HG03565 (cell line): ENCODE results near the gene MLLT10.
"Not testable (repeated sequence)": the region's sequence is repeated elsewhere in the genome, so short reads cannot be mapped to it uniquely, and the experiment has no call there.

Experiments used
- ATAC-seq: cut with Tn5 transposase; IDR thresholded peaks from one replicate; pipeline ENCODE4 v1.9.1; 2021; ENCODE audit warnings: mild to moderate bottlenecking, moderate library complexity; ENCODE audit not compliant: unreplicated experiment

MLLT10 gene

DNA sequence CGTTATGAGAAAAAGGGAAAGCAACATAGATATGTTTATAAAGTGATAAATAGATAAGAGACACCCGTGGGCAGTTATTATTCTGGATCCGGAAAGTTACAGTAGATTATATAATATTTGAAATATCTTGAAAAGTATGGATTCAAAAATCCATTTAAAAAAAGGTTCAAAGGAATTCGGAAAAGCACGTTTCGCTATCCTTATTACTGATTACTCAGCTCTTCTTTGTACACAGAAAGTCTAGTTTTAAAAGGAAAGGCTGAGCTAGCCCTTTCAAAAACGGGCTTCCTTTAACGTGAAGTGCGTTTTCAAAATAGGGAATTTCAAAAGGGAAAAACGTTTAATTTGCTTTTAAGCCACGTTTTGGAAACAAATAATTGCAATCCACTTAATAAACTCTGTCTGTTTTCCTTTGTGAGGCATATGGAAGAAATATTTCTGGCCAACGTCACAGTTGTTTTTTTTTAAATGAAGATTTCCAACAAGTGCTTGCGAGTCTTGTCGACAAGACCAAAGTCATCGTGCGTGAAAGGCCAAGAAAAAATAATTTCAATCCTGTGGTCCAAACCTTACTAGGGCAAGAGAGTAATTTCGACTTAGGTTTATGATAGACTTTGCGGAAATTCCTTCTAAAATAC is 6.3 kb upstream of the MLLT10 start:
- ATAC-seq = no peak

DNA sequence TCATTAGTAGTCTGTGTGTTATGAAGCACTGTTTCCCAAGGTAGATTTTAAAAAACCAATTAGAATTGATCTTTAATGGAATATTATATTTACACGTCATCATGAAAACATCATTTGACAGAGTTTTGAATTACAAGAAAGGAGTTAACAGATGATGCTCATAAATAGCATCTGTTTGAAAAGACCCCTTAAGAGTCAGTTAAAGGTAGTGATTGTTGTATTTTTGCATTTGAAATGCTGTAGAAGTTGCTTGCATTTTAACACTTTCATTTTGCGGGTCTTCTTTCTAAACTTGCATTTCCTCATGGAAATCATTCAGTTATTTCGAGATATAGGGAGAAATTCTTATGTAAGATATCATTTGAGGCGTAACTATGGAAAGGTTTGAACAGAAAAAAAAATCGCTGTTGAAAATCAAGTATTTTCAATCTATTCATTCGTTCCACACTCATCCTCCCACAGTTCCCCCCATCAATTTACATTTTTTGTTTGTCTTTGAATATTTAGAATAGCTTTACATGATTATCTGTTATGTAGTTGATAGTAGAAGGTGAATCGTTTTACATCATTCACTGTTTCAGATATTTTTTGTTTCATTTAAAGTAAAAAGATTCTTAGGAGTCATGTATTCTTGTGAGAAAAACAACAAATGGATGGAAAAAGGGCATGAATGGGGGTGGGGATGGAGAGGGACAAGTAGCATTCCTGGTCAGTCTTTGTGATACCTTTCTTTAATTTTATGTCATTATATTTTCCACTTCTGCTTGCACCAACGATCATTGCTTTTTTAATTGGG is 5.6 kb upstream of the MLLT10 start:
- no peak for ATAC-seq

DNA sequence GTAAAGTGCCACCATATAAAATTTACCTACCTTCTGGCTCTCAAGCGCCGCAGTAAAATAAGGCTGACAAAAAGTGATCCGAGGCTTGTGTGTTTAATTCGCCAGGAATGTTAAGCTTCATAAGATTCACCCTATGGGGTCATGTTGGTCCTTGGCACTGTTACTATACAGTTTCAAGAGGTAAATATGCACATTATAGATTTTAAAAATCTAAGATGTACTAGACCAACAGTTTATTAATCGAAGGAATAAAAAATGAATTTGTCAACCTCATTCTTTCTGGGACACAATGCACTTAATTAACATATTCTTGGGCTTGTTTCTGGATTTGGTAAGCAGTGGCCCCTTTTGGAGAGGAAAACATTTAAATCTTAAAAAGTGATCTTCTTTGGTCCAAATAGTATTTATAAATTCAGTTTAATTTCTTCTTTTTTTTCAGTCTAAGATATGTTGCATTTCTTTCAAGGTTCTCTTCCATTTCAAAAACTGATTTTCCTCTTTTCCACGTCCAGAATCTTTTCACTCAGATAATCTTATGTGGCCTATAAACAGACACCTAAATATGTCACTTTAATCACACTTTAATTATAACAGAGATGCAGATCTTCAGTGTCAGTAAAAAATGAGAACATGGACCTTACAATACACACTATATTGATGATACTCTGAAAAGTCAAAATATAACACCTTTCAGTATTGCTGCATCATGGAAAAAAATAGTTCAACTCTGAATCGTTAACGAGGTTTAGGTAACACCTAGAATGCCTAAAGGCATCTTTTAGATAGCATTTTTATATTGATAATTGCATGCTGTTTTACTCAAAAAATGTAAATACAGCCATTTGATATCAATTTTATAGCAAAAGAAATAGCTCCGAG is 4.8 kb upstream of the MLLT10 start:
- ATAC-seq = no peak

DNA sequence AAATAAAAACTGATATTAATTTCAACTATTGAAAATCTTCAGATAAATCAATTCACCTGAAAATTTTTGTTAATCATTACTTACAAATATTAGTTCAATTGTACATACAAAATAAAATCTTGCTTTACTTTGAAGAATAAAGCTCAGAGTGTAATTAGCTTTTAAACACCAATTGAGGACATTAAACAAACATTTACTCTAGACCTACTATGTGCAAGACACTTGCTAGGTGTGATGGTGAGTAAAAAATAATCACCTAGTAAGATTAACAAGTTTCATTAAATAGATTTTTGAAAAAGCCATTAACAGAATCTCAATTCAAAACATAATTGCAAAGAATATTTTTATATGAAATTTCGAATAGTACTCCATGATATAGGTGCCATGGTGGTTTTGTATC is 3.9 kb upstream of the MLLT10 start:
- ATAC-seq = no peak

DNA sequence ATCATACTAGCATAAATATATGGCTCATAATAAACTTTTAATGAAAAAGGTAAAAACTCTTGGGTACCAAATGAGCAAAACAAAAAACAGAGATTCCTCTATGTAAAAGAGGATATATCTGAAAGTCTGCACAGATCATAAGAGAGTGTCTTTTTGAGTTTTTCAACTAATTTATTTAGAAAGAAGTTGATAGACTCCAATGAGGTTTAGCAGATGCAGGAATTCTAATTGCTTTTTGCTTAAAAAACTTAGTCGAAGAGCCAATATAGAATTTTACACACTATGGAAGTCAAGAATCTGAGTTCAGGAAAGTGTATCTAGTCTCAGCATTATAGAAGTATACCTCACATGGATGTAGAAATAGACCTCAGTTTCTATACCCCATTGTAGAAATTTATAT is 3.4 kb upstream of the MLLT10 start:
- no peak for ATAC-seq

DNA sequence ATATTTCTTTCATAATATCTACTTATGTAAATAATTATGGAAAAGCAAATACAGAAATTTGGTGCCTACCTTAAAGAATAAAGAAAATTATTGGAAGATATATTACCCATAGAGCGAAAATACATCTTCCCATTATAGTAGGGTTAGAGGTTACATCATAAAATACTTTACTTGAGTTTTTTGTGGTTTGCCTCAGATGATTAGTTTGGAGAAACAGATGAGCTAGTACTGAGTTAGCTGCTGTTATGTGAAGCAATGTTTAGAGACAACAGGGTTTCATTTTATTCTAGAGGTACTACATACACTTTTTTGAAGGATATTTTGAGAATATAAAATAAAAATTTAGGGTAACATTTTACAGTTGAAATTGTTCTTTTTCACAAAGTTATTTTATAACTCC is 2.9 kb upstream of the MLLT10 start:
- no peak for ATAC-seq

DNA sequence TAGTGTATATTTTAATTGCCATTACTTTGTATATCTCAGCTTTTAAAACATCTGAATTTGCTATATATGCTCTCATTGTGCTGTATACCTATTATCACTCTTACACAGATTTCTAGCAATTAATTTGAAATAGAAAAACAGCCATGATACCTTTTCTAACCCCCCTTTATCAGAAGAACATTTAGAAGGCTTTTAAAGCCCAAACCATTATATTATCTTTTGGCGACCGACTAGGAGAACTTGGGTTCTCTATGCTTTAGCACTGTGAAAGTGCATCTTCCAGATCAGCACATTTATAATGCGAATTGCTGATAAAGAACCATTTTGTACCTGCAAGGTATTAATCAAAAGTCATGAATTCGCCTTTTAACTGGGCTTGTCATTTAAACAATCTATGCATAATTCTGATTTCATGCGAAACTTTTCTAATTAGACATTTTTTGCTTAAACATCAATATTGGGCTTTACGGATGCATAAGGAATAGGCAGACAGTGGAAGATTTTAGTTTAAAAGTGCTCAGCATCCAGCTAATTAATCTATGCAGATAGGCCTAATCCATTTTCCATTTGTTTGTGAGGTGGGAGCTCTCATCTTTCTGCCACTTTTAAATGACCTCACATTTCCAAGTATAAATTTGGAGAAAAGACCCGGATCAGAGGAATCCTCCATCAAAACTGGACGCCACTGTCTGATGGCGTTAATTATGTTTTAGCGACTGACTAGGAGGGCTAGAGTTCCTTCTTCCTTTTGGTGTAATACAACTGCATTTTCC is 1.2 kb upstream of the MLLT10 start:
- no peak for ATAC-seq

DNA sequence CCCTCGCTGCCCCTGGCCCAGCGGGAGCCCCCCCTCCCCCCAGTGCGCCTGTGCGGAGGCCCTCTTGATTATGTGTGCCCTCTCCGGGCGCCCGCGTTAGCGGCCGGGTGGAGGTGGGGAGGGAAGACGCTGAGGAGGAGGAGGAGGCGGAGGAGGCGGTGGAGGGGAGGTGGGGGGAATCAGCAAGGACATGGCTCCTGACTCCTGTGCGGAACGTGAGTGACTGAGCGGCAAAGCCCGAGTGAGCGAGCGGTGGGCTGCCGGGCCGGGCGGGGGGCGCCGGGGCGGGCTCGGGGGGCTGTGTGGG is 201 bp downstream of the MLLT10 start:
- ATAC-seq = no peak

DNA sequence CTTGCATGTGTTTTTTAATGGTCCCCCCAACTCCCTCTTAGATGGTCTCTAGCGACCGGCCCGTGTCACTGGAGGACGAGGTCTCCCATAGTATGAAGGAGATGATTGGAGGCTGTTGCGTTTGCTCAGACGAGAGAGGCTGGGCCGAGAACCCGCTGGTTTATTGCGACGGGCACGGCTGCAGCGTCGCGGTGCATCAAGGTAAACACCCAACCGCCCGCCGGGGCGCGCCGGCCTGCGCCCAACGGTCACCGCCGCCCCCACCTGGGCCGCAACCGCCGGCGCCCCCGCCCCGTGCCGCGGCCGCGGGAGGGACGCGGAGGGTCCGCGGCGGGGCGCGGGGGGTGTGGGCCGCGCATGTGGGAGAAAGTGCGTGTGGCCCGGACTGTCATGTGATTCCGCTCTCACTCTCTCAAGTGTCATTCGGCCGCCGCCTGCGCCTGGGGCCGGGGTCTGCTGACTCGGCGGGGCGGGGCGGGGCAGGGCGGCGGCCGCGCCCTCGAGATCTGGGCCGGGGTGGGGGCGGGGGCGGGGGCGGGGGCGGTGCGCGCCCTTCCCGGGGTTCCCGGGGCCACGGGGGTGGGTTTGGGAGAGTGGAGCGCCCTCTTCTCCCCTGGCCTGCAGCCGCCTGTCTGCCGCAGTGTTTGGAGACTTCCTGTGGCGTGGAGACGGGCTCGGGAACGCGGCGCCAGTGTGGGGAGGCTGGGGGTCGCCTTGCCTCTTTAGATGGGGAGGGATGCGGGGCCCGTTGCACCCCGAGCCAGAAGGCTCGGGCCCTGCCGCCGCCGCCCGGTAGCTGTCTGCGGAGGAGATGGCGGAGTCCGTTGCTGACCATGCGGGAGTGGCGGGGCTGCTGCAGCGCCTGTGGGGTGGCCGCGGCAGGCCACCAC is 817 bp downstream of the MLLT10 start:
- no peak for ATAC-seq

DNA sequence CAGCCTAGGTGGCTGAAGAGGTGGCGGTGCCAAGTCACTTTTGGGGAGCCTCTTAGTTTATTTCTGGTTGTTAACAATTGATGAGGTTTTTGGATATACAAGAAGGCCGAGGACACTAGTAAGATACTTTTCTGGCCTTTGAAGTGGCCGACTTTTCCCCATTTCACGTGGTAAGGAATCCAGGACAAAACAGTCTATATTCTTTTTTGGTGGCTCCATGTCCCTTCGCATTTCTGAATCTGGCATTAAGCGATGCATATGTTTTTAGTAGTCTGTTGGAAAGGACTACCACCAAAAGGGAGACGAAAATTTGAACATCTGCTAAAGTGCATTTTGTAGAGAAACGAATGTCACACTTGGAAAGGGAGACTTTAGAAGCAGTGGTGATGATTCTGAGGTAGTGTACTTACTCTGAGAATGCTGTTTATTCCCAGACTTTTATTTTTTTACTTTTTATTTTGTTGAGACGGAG is 1.5 kb downstream of the MLLT10 start:
- no peak for ATAC-seq

DNA sequence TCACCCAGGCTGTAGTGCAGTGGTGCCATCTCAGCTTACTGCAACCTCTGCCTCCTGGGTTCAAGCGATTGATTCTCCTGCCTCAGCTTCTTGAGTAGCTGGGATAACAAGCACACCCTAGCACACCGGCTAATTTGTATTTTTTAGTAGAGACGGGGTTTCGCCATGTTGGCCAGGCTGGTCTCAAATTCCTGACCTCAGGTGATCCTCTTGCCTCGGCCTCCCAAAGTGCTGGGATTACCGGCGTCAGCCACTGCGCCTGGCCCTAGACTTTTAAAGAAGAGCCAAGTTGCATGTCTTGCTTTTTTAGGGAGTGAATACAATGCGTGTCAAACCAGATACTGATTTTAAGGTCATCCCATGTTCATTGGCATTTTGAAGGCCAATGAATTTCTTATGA is 1.9 kb downstream of the MLLT10 start:
- ATAC-seq = not testable (repeated sequence)

DNA sequence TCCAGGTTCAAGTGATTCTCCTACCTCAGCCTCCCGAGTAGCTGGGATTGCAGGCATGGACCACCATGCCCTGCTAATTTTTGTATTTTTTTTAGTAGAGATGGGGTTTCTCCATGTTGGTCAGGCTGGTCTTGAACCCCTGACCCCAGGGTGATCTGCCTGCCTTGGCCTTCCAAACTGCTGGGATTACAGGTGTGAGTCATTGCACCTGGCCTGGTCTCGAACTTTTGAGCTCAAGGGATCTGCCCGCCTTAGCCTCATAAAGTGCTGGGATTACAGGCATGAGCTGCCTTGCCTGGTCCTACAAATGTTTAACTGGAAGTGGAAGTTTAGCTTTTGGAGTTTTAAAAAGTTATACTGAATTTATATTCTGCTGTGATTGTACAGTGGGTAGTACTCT is 2.8 kb downstream of the MLLT10 start:
- no peak for ATAC-seq

DNA sequence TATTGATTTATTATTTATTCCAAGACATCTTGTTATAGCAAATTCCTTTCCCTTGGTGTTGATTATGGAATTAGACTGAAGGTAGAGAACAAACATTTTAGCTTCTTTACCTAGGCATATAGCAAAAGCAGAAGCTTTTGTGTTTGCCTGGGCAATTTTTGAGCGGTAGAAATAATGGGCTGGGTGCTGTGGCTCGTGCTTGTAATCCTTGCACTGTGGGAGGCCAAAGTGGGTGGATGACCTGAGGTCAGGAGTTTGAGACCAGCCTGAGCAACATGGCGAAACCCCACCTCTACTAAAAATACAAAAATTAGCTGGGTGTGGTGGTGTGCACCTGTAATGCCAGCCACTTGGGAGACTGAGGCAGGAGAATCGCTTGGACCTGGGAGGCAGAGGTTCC is 6.7 kb downstream of the MLLT10 start:
- ATAC-seq = not testable (repeated sequence)

DNA sequence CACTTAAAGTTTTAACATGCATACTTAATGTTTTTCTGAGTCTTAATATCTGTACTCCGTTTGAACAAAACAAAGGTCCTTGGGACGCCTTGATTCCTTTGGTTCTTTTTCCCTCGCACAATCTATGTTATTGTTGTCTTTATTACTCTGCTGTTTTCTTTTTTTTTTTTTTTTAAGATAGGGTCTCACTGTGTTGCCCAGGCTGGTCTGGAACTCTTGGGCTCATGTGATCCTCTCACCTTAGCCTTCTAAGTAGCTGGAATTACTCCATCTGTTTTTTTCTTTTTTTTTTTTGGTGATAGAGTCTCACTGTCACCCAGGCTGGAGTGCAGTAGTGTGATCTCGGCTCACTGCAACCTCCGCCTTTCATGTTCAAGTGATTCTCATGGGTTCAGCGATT is 13.2 kb downstream of the MLLT10 start:
- ATAC-seq = no peak

DNA sequence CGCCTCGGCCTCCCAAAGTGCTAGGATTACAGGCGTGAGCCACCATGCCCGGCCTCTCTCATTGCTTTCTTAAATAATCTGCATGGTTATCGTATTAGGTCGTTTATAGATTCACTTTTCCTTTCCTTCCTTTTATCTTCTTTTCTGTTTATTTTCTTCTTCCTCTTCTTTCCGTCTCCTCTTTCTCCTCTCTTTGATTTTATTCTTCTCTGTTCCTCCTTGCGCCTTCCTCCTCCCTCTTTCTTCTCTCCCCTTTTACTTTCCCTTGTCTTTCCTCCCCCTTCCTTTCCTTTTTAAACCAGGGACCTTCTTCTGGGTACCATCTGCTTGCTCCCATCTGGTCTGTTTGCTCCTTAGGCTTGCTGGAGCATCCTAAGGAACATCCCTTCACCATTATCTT is 18.6 kb downstream of the MLLT10 start:
- ATAC-seq = no peak

DNA sequence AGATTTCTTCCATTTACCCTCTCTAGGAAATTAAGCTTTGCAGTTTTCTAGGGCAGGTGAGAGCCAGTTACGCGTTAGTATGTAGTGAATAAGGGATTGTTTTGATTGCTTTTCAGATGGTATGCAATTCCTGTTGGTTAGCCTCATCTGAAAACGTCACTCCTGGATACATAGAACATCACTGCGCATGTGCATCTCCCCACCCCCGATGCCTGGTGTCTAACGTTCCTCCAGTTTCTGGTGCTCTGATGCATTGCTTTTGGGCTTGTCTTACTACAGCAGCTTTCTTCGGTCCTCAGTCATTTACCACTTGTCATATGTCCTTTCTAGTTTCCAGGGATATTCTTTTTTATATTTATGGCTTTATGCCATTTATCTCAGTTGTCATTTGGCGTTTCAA is 22.5 kb downstream of the MLLT10 start:
- no peak for ATAC-seq

DNA sequence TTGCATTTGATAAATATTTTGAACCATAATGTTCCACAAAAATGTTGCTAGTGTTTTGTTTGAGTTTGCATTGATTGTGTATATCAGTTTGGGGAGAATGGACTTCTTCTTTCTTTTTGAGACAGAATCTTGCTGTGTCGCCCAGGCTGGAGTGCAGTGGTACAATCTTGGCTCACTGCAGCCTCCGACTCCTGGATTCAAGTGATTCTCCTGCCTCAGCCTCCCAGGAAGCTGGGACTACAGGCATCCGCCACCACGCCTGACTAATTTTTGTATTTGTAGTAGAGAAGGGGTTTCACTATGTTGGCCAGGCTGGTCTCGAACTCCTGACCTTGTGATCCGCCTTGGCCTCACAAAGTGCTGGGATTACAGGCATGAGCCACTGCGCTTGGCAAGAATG is 25.0 kb downstream of the MLLT10 start:
- ATAC-seq = not testable (repeated sequence)

DNA sequence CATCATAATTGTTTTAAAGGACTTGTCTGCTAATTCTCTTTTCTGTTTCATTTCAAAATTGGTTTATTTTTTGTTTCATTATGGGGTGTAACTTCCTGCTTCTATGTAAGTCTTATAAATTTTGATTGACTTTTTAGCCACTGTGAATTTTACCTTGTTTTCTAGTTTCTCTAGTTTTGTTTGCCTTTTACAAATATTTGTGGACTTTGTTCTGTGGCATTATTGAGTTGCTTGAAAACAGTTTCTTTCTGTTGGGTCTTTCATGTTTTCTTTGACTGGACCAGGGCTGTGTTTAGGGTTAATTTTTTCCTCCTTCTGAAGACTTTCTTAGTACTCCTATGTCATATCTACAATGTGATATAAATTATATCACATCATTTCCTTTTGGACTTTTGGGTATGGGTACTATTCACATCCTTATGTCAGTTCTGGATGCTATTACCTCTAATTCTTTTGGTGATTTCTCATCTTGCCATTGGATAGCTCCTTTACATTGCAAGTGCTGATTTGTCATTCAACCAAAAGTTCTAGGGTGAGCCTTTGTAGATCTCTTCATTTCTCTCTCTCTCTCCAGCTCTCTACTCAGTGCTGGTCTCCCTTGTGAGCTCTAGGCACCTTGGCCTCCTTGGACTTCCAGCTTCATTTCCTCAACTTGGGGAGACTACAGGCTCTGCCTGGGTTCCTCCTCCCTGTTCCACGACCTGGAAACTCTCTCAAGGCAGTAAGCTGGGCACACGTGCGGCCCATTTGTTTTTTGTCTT is 36.9 kb downstream of the MLLT10 start:
- ATAC-seq = no peak

DNA sequence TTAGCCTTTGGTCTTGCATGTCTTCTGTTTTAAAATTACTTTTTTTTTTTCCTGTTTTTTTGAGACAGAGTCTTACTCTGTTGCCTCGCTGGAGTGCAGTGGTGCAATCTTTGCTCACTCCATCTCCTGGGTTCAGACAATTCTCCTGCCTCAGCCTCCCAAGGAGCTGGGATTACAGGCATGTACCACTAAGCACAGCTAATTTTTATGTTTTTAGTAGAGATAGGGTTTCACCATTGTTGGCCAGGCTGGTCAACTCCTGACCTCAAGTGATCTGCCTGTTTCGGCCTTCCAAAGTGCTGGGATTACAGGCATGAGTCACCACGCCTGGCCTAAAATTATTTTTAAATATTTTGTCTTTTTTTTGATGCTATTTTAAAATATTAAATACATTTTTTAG is 38.5 kb downstream of the MLLT10 start:
- ATAC-seq = no peak
